Fibroblast of the aortic adventitia (primary cell): ENCODE data around the gene FOXP1. TPM values are rescaled to one million over a fixed set of nuclear protein-coding genes. Genes with fewer than 3 reads are reported as not detected.

Source experiments
- DNase-seq: peaks from one replicate; pipeline ENCODE4 v3.0.0-alpha.2; 2010; ENCODE audit warnings: low read depth
- H3K4me3 ChIP-seq: 2 replicates; pipeline ENCODE4 v1.5.1; 2011; ENCODE audit warnings: low read depth, mild to moderate bottlenecking, control low read depth, low read length, moderate library complexity
- CTCF ChIP-seq: IDR thresholded peaks from 2 replicates; pipeline ENCODE4 v1.5.1; 2011; ENCODE audit warnings: mild to moderate bottlenecking, low read length, control low read depth, inconsistent platforms; ENCODE audit not compliant: insufficient read depth
- total RNA-seq: library from RNA; depleted of rRNA; stranded (reverse); fragments of >200 nt; gene quantifications from 2 replicates; pipeline ENCODE4 v1.2.3, GENCODE V29; 2012; ENCODE audit warnings: low replicate concordance

FOXP1 gene
- total RNA-seq, 1 donor, result 115 TPM

- no peak for TF ChIP-seq CTCF
- DNase-seq, result no peak
- no peak overlapping the region for H3K4me3 ChIP-seq
These were observed 206.6 kb downstream of the FOXP1 start for GRCh38 chr3:71376911-71377310.

- DNase-seq, result no peak
- H3K4me3 ChIP-seq, result no peak overlapping the region
- no peak for TF ChIP-seq CTCF
These were observed 207.0 kb downstream of the FOXP1 start for GRCh38 chr3:71376503-71376902.

GRCh38 chr3:71374582-71374981 is 208.9 kb downstream of the FOXP1 start:
- DNase-seq, result no peak
- no peak overlapping the region for H3K4me3 ChIP-seq
- TF ChIP-seq CTCF, result no peak

GRCh38 chr3:71372911-71373637 is 210.5 kb downstream of the FOXP1 start:
- H3K4me3 ChIP-seq, result no peak overlapping the region
- no peak for DNase-seq
- TF ChIP-seq CTCF, result no peak

- DNase-seq, result no peak
- no peak for TF ChIP-seq CTCF
- H3K4me3 ChIP-seq, result no peak overlapping the region
These were observed 211.2 kb downstream of the FOXP1 start for GRCh38 chr3:71372241-71372768.

GRCh38 chr3:71371282-71371681 is 212.2 kb downstream of the FOXP1 start:
- no peak for TF ChIP-seq CTCF
- DNase-seq, result no peak
- H3K4me3 ChIP-seq, result no peak overlapping the region

- no peak for DNase-seq
- no peak for TF ChIP-seq CTCF
- no peak overlapping the region for H3K4me3 ChIP-seq
These were observed 213.1 kb downstream of the FOXP1 start for GRCh38 chr3:71370467-71370866.
